ENCODE measurements around the gene AFAP1.

- TF ChIP-seq, protein P1, sequence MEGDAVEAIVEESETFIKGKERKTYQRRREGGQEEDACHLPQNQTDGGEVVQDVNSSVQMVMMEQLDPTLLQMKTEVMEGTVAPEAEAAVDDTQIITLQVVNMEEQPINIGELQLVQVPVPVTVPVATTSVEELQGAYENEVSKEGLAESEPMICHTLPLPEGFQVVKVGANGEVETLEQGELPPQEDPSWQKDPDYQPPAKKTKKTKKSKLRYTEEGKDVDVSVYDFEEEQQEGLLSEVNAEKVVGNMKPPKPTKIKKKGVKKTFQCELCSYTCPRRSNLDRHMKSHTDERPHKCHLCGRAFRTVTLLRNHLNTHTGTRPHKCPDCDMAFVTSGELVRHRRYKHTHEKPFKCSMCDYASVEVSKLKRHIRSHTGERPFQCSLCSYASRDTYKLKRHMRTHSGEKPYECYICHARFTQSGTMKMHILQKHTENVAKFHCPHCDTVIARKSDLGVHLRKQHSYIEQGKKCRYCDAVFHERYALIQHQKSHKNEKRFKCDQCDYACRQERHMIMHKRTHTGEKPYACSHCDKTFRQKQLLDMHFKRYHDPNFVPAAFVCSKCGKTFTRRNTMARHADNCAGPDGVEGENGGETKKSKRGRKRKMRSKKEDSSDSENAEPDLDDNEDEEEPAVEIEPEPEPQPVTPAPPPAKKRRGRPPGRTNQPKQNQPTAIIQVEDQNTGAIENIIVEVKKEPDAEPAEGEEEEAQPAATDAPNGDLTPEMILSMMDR (IDR thresholded peaks at IDR 0.05): no peak
- TF ChIP-seq EZH2 (IDR thresholded peaks at IDR 0.05): no peak
Observed at GRCh38 chr4:7747566-7747965, 192.1 kb downstream of the AFAP1 start.

Measured in neural progenitor cell (in vitro differentiated cells).